Kidney (tissue), 14 donors: ENCODE results near the gene PARP12. TPM values are rescaled to one million over a fixed set of nuclear protein-coding genes. Genes with fewer than 3 reads are reported as not detected.

ENCODE experiments used
- DNase-seq, 5 donors: peaks; one replicate each; pipeline ENCODE4 v3.0.0-alpha.2; 2013 to 2020
- FAIRE-seq: peaks from 2 replicates; lab custom pipeline; 2012; peaks lifted over from hg19 to GRCh38; lab: Jason Lieb, UNC
- H3K27ac ChIP-seq, 2 donors: one replicate each; pipeline ENCODE4 v1.7.0; 2013; ENCODE audit warnings: low read depth in 2 of 2, low read length in 2 of 2, inconsistent platforms in 1 of 2
- H3K27me3 ChIP-seq: one replicate; pipeline ENCODE4 v1.7.1; 2013; ENCODE audit warnings: low read length, inconsistent platforms; ENCODE audit not compliant: control insufficient read depth, insufficient read depth
- H3K36me3 ChIP-seq, 3 donors: one replicate each; pipeline versions ENCODE4 v1.7.0 to v1.7.1; 2013; ENCODE audit warnings: low read length in 3 of 3, control low read depth in 1 of 3, inconsistent platforms in 1 of 3; ENCODE audit not compliant: insufficient read depth in 3 of 3, control insufficient read depth in 2 of 3
- H3K4me1 ChIP-seq, 3 donors: one replicate each; pipeline versions ENCODE4 v1.7.0 to v1.7.1; 2013; ENCODE audit warnings: low read length in 3 of 3, inconsistent platforms in 1 of 3, low read depth in 1 of 3; ENCODE audit not compliant: control insufficient read depth in 2 of 3, insufficient read depth in 2 of 3
- H3K4me3 ChIP-seq, 3 donors: one replicate each; pipeline versions ENCODE4 v1.7.0 to v1.8.1; 2013; ENCODE audit warnings: low read length in 3 of 3, control low read depth in 1 of 3, inconsistent platforms in 1 of 3
- H3K9ac ChIP-seq, 3 donors: one replicate each; pipeline versions ENCODE4 v1.7.0 to v1.7.1; 2013; ENCODE audit warnings: low read length in 3 of 3, control low read depth in 1 of 3, inconsistent platforms in 1 of 3
- H3K9me3 ChIP-seq, 3 donors: one replicate each; pipeline versions ENCODE4 v1.7.0 to v1.7.1; 2013; ENCODE audit warnings: low read length in 3 of 3, control low read depth in 1 of 3, inconsistent platforms in 1 of 3; ENCODE audit not compliant: control insufficient read depth in 2 of 3, insufficient read depth in 1 of 3
- CTCF ChIP-seq: IDR thresholded peaks from 3 replicates; pipeline ENCODE4 v1.5.1; 2012; ENCODE audit warnings: mild to moderate bottlenecking, moderate library complexity, borderline replicate concordance; ENCODE audit not compliant: insufficient read depth; ENCODE audit errors: extremely low read depth
- intact Hi-C: fragments of 100-400 bp; cut with DNase I; formaldehyde crosslinking; loops from one replicate; pipeline ENCODE4 v1.11.1; 2022
- polyA plus RNA-seq: library from polyadenylated mRNA; stranded (reverse); fragments of 350-450 nt; fragmentation: Illumina TruSeq; extraction: RNeasy Lipid Tissue Mini Kit (QIAGEN cat#74804); gene quantifications from one replicate; pipeline ENCODE4 v1.2.3, GENCODE V29; 2014; ENCODE audit warnings: low read depth, low replicate concordance; ENCODE audit not compliant: insufficient read depth
- total RNA-seq: library from RNA; stranded (reverse); fragmentation: NEBNext Ultra II Directional; extraction: Animal tissue kit (Norgen Biotek cat#: 25700); gene quantifications from one replicate; pipeline ENCODE4 v1.2.1, GENCODE V29; 2021
- donor health status: control.
- donor health status: control.
- donor health status: control.
- donor health status: control.
- donor health status: control.
- donor health status: DM: yes; HTN: yes; CAD: no.
- donor health status: Normal renal cell carcinoma (clear cell type).

The PARP12 gene
- total and polyA plus RNA-seq, 2 donors from 2014 or later: 15.2 to 40.2 TPM

GRCh38 chr7:140005341-140005740 lies 57.4 kb downstream of the PARP12 start:
- FAIRE-seq (no peak), DNase-seq (no peak)
- H3K4me1 ChIP-seq: no peaks in the 10 kb centered on the region
- no peaks in the 10 kb centered on the region for H3K36me3 ChIP-seq
- no peaks in the 10 kb centered on the region for H3K27me3 ChIP-seq
- H3K4me3 ChIP-seq: no peak overlapping the region
- TF ChIP-seq CTCF: no peak
- intact Hi-C loops: loop anchor here (10.0 kb wide), 2 partner anchors 361 to 501 kb away; no protein-coding TSS in a partner anchor
- no peak overlapping the region for H3K27ac ChIP-seq
- no peak overlapping the region for H3K9ac ChIP-seq
- no peaks in the 10 kb centered on the region for H3K9me3 ChIP-seq

GRCh38 chr7:140004672-140005071 lies 58.1 kb downstream of the PARP12 start:
- Histone ChIP-seq H3K4me3 (no peak overlapping the region), H3K27me3 (no peaks in the 10 kb centered on the region), H3K36me3 (no peaks in the 10 kb centered on the region), H3K4me1 (no peaks in the 10 kb centered on the region), H3K9ac (no peak overlapping the region), H3K9me3 (no peaks in the 10 kb centered on the region), H3K27ac (no peak overlapping the region)
- TF ChIP-seq CTCF: no peak
- FAIRE-seq (no peak), DNase-seq (no peak)
- intact Hi-C loops: loop anchor here (10.0 kb wide), 2 partner anchors 360 to 500 kb away; no protein-coding TSS in a partner anchor

- no peaks in the 10 kb centered on the region for H3K9me3 ChIP-seq
- intact Hi-C loops: loop anchor here (10.0 kb wide), 2 partner anchors 359 to 499 kb away; no protein-coding TSS in a partner anchor
- DNase-seq (peak in 3 of 5 donors; percentile 54 to 80 (median 63)), FAIRE-seq (no peak)
- no peaks in the 10 kb centered on the region for H3K36me3 ChIP-seq
- no peaks in the 10 kb centered on the region for H3K27me3 ChIP-seq
- H3K4me3 ChIP-seq: no peak overlapping the region
- H3K4me1 ChIP-seq: no peaks in the 10 kb centered on the region
- TF ChIP-seq CTCF: peak; percentile 41
- H3K27ac ChIP-seq: no peak overlapping the region
- no peak overlapping the region for H3K9ac ChIP-seq
These were observed 58.8 kb downstream of the PARP12 start for GRCh38 chr7:140003913-140004382.
